ENCODE data around the gene DHX16. TPM values are rescaled to one million over a fixed set of nuclear protein-coding genes. Genes with fewer than 3 reads are reported as not detected.
A peak's percentile ranks its signal among the peaks of the same experiment; 100 is the strongest.

DHX16 gene
- total and polyA plus RNA-seq, 2 donors: 16.8 to 29.5 TPM

DNA sequence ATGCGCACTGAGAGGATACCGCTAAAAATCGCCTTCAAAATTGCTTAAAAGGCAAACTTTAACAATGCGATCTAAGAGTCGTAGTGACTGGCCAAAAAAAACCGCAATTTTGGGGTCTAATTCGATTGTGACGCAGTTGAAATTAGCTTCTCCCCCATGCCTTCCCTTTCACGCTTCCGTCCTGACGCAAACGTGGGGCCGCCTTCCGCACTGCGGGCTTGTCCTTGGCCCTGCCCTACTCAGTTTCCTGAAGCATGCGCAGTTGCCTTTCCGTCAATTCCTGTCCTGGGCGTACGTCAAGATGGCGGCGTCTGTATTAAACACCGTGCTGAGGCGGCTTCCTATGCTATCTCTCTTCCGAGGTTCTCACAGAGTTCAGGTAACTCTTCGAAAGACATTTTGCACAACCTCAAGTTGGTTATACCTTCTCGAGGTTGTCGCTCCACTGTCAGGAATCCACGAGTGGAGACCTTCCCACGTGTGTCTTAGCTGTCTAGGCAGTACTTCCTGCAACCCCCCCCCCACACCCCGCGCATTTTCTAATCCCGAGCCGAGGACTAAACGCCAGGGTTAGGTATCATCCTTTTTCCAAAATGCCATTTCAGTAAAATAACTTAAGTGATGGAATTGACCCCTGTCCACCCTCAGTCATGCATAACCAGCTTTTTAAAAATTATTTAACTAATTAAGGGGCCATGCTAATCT lies 55.1 kb downstream of the DHX16 start, which contains the start of gene MRPS18B:
MRPS18B (plus strand) TSS at position 276 of the 705 bp plus-strand sequence; CDS start at position 302, 26 bp downstream.
- Histone ChIP-seq H3K36me3 (ENCODE audit: insufficient read depth) (peaks cover 2% of the 10 kb centered on the region), H3K27ac (ENCODE audit: low read depth) (peak within 1 kb of the TSS; percentile 100), H3K4me3 (ENCODE audit: low read depth, low read length) (peak within 1 kb of the TSS; percentile 89), H3K4me1 (ENCODE audit: insufficient read depth) (no peaks in the 10 kb centered on the region)
- DNase-seq (ENCODE audit: extremely low spot score): peak; percentile 97
- under 1% methylated on average over 34 of the region's 34 CpGs for WGBS

DNA sequence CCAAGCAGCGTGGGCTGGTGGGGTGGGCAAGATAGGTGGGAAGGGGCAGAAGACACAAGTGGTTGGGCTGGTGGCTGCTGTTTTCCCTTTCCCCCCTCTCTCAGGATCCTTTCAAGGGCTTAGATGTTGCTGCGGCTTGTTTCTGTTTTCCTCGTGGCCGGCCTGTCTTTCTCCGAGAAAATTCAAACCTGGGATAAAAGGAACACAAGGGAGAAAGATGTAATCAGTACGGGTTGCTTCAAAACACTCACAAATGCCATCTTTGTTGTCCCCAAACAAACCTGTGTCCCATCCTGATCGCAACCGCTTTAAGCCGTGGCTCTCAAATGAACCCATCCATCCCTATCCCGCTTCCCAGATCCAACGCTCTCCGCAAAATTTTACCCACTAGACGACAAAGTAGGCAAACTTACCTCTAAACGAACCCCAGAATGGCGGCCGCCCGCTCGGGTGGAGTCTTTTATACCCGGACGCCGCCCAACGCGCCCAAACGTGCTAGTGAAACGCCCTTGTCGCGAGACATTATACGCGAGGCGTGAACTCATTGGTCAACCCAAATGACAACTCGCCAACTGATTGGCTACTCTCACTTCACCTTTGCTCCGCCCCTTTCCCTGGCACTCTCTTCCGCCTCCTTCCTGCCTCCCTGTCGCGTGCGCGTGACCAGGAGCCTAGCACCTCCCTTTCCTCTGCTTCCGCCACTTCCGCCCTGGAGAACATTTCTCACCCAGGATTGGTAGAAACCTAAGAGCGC lies 55.8 kb downstream of the DHX16 start, which contains the start of gene PPP1R10:
PPP1R10 (minus strand) TSS at position 433 of the 754 bp plus-strand sequence. CDS start 7,299 bp downstream, outside the sequence.
- Histone ChIP-seq H3K4me3 (ENCODE audit: low read depth, low read length) (peak within 1 kb of the TSS; percentile 89), H3K27ac (ENCODE audit: low read depth) (peak within 1 kb of the TSS; percentile 100), H3K36me3 (ENCODE audit: insufficient read depth) (peaks cover 2% of the 10 kb centered on the region), H3K4me1 (ENCODE audit: insufficient read depth) (no peaks in the 10 kb centered on the region)
- under 1% methylated on average over 40 of the region's 40 CpGs for WGBS
- DNase-seq (ENCODE audit: extremely low spot score): peak; percentile 100

DNA sequence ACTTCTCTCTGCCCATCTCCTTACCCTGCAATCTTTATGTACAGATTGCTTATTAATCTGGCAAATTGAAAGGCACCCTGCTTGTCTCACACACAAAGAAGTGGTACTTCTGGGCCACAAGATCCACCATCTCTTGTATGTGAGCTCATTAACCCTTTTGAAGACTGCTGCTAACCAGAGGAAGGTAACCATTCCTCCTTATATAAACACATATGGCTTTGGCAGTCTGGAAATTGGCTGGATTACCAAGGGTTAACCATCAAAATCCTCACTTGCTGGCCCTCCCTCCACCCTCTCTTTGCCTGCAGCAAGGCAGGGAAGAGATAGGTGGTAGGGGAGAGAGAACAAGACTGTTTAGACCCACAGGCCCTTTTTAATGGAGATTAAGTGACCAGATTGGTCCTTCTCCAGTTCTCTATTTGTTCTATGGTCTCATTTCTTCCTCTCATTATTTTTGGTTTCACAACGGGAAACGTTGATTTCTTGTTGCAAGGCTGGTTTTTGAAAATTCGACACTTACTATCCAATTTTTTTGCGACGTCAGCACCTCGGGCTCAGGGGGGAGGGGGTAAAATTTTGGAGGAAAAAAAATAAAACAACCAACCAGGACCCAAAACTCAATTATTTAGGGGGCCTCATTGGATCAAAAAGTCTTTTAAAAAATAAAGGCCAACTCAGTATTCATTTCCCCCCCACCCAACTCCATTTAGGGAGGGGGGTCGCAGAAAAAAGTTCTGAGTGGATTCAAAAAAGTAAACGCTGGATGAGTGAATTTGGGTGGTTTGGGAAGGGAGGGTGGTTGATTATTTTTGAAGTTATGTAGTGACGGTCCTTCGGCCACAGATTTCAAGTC lies 56.6 kb downstream of the DHX16 start:
- DNase-seq (ENCODE audit: extremely low spot score): no peak
- WGBS: under 1% methylated on average over 10 of the region's 10 CpGs
- H3K4me1 ChIP-seq (ENCODE audit: insufficient read depth): no peaks in the 10 kb centered on the region
- H3K4me3 ChIP-seq (ENCODE audit: low read depth, low read length): peak overlapping the region; percentile 89
- peaks cover 2% of the 10 kb centered on the region for H3K36me3 ChIP-seq (ENCODE audit: insufficient read depth)
- peak overlapping the region; percentile 100 for H3K27ac ChIP-seq (ENCODE audit: low read depth)

DNA sequence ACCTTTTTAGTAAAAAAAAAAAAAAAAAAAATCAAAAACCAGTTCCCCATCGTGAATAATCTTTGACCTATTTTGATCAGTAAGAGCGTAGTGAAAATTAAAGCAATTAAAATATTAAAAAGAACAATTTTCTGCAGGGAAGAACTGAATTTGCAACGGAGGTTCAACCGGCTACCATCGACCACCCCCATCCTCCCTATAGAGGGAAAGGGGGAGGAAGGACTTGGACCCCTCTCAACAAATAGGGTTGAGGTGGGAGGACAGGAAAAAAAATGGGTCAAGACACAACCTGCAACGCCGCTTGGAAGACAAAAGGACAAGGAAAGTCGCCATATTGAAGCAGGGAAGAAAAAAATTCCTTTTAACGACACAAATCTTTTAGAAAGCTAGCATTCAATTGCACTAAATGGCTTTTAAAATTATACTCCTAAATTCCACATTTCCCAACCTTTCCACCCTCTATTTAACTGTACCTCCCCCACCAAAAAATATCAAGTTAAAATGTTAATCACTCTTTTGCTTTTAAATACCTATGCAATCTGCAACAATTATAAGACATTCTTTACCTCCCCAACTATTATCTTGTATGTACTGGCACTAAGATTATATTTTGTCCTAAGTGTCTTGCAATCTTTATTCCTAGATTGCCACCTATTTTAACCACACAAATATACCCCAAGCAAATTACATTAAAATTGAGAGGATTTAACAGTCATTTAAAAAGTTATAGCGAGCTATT lies 57.4 kb downstream of the DHX16 start:
- Histone ChIP-seq H3K36me3 (ENCODE audit: insufficient read depth) (peaks cover 2% of the 10 kb centered on the region), H3K27ac (ENCODE audit: low read depth) (peak overlapping the region; percentile 100), H3K4me1 (ENCODE audit: insufficient read depth) (no peaks in the 10 kb centered on the region), H3K4me3 (ENCODE audit: low read depth, low read length) (peak overlapping the region; percentile 89)
- DNase-seq (ENCODE audit: extremely low spot score): peak; percentile 83
- WGBS: under 1% methylated on average over 10 of the region's 10 CpGs

DNA sequence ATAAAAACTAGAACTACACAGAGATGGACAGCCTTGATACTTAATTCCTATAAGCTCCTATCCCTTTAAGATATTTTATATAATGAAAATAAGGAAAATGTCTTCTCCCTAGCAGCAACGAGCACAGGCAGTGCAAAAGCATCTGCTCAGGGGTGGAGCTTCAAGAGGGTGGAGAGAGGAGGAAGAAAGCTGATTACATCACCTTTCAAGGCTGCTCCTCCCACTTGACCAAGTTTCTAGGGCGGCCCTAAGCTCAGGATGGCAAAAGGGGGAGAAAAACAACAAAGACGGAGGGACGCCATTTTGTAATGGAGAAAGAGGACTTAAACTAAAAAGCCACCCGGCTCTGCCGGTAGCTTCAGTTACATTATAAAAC lies 58.0 kb downstream of the DHX16 start:
- peaks cover 2% of the 10 kb centered on the region for H3K36me3 ChIP-seq (ENCODE audit: insufficient read depth)
- no peaks in the 10 kb centered on the region for H3K4me1 ChIP-seq (ENCODE audit: insufficient read depth)
- peak; percentile 98 for DNase-seq (ENCODE audit: extremely low spot score)
- peak overlapping the region; percentile 89 for H3K4me3 ChIP-seq (ENCODE audit: low read depth, low read length)
- peak overlapping the region; percentile 100 for H3K27ac ChIP-seq (ENCODE audit: low read depth)
- WGBS: 0% methylated on average over 6 of the region's 6 CpGs

DNA sequence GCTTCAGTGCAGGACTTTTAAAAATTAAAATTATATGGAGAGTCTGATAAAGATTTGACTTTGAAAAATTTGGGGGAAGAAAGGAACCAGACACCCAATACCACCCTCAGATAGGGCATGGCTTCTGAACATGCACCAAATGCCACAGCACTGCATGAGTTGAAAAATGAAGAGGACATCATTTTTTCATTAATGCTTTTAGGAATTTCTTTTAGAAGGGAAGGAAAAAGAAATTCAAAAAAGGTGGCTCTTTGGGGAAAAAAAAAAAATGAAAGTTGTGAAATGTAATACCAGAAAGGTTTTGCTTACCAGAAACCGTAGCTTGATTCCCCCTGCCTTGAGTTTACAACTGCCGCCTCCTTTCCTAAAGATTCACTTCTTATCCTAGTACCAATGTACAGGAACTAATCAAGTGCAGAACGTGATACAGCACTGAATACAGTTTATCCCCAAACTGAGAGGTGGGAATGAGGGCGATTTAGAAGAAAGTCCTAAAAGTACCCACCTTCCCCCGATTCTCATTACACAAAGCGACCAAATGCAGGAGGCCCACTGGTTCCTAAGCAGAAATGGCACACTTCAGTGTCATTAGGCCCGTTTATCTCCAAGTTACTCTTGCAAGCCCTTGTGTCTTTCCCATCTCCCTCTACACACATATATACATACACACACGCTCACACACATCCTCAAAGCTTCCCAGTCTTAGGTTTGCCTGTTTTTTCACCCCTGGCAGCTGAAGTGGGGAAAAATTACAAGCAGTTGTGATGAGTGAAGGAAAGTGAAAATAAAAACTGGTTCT lies 58.6 kb downstream of the DHX16 start:
- H3K4me3 ChIP-seq (ENCODE audit: low read depth, low read length): peak overlapping the region; percentile 30
- WGBS: 18% methylated on average over 8 of the region's 8 CpGs
- no peaks in the 10 kb centered on the region for H3K4me1 ChIP-seq (ENCODE audit: insufficient read depth)
- peaks cover 2% of the 10 kb centered on the region for H3K36me3 ChIP-seq (ENCODE audit: insufficient read depth)
- DNase-seq (ENCODE audit: extremely low spot score): no peak
- peak overlapping the region; percentile 78 for H3K27ac ChIP-seq (ENCODE audit: low read depth)

DNA sequence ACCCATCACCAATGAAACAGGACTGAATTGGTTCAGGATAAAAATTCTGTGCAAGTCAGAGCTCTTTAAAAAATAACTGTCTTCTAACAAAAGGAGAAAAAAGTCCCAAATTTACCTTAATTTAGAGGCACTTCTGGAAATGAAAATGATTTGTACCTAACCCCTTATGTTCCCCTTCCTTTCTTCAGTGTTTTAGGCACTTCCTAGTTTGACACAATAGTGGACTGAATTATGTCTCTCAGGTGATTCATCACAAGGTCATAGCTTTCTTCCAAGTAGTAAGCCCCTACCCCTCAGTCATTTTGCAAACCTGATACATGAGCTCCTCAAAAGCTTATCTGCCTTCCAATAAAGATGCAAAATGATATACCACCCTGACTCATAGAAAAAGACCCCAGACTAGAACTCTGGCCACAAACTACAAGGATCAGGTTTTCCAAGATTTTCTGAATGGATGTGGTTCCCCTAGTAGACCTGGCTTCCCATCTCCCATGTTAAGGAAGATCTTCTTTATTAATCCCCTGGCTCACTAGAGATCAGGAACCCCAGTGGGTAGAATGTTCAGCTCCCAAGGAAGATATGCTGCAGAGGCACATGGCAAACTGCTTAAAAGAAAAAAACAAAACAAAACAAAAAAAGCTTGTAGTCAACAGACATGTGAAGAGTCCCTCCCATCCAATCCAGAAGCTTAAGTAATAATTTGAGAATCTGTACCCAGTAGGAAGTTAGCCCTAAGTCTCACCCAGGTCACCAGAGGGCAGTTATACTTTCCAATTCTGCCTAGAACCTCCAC lies 59.4 kb downstream of the DHX16 start:
- DNase-seq (ENCODE audit: extremely low spot score): no peak
- no peak overlapping the region for H3K4me3 ChIP-seq (ENCODE audit: low read depth, low read length)
- no peaks in the 10 kb centered on the region for H3K4me1 ChIP-seq (ENCODE audit: insufficient read depth)
- H3K27ac ChIP-seq (ENCODE audit: low read depth): peak overlapping the region; percentile 29
- H3K36me3 ChIP-seq (ENCODE audit: insufficient read depth): peaks cover 4% of the 10 kb centered on the region

DNA sequence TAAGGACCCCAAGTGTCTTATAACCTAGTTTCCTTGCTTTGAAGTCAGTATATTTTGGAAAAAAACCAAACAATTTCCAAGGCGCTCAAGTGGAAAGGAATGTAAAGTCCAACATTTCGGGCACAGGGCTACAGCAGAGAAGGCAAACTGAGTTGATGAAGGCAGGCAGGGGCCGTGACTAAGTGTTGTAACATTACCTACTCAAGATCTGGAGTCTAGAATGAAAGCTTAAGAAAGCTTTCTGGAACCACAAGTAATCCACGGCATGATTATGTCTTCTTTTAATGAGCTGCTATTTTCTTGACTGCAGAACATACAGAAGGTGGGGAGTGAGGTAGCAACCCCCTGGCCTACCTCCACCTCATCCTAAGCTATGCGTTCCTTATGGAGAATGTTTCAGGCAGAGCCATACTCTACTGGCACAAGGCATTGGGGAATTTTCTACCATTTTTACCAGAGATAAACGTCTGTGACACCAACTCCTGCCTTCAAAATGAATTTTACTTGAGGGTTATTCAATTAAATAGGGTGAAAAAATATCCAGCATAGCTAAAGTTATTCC lies 60.0 kb downstream of the DHX16 start:
- no peak for DNase-seq (ENCODE audit: extremely low spot score)
- H3K36me3 ChIP-seq (ENCODE audit: insufficient read depth): peaks cover 4% of the 10 kb centered on the region
- WGBS: 37% methylated on average over 6 of the region's 6 CpGs
- no peak overlapping the region for H3K4me3 ChIP-seq (ENCODE audit: low read depth, low read length)
- no peaks in the 10 kb centered on the region for H3K4me1 ChIP-seq (ENCODE audit: insufficient read depth)
- no peak overlapping the region for H3K27ac ChIP-seq (ENCODE audit: low read depth)

DNA sequence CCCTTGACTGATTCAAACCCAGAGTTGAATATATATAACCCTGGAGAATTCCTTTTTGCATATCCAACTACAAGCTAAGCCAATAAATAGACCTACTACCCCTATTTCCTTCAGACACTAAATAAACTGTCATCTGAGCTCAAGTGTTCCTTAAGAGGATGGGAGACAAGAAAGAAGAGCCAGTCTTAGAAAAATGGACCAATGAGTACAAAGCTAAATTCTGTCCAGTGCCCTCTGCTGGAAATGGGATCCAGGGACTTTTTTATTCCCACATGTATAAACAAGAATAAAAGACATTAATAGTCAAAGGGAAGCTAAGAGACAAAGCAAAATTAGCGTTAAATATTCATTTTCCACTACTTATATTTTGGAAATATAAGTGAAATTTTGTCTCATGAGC lies 60.6 kb downstream of the DHX16 start:
- H3K36me3 ChIP-seq (ENCODE audit: insufficient read depth): peaks cover 5% of the 10 kb centered on the region
- H3K4me1 ChIP-seq (ENCODE audit: insufficient read depth): no peaks in the 10 kb centered on the region
- 64% methylated on average over 1 of the region's 1 CpG for WGBS
- H3K27ac ChIP-seq (ENCODE audit: low read depth): no peak overlapping the region
- DNase-seq (ENCODE audit: extremely low spot score): no peak
- H3K4me3 ChIP-seq (ENCODE audit: low read depth, low read length): no peak overlapping the region

DNA sequence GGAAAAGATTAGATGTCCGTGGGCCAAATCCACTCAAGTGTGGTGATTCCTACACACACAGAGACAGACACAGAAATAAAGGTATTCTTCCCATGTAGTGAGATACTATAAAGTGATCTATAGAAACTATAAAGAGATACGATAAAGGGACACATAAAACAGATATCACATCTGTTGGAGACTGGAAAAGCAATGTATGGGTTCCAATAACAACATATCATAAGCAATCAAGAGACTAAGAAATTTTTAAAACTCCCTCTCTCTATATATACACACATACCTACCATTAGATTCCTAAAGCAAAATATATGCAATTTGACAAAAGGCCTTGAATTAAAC lies 61.0 kb downstream of the DHX16 start:
- H3K27ac ChIP-seq (ENCODE audit: low read depth): no peak overlapping the region
- 60% methylated on average over 2 of the region's 2 CpGs for WGBS
- no peaks in the 10 kb centered on the region for H3K4me1 ChIP-seq (ENCODE audit: insufficient read depth)
- DNase-seq (ENCODE audit: extremely low spot score): no peak
- peaks cover 5% of the 10 kb centered on the region for H3K36me3 ChIP-seq (ENCODE audit: insufficient read depth)
- H3K4me3 ChIP-seq (ENCODE audit: low read depth, low read length): no peak overlapping the region

DNA sequence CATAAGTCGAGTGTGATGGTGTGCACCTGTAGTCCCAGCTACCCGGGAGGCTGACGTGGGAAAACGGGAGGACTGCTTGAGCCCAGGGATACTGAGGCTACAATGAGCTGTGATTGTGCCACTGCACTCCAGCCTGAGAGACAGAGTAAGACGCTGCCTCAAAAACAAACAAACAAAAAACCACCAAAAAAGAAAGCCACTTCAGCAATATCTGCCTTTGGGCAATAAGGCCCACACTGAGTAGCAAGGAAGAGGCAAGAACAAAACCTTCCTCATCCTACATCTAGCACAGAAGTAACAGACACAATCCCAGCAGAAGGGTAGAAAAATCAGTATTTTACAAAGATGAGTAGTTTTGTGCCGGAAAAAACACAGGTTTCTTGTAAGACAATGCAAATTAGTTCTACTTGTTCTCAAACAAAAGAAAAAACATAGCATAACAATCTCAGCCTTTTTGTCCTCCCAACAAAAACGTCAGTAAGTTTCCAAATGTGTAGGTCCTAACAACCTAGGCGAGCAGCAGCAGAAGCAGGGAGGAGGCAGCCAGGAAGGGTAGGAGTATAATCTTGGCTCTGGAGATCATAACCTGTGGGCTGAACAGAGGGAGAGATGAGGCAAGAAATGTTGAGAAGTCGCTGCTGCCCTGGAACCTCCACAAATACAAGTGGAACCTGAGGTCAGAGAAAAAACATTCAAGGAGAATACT lies 61.5 kb downstream of the DHX16 start:
- Histone ChIP-seq H3K4me3 (ENCODE audit: low read depth, low read length) (no peak overlapping the region), H3K36me3 (ENCODE audit: insufficient read depth) (peaks cover 4% of the 10 kb centered on the region), H3K27ac (ENCODE audit: low read depth) (no peak overlapping the region), H3K4me1 (ENCODE audit: insufficient read depth) (no peaks in the 10 kb centered on the region)
- no peak for DNase-seq (ENCODE audit: extremely low spot score)
- WGBS: 73% methylated on average over 9 of the region's 9 CpGs
